Fibroblast of lung (primary cell): Measurements from ENCODE around the gene ANKS1B.

Source experiments
- EZH2 ChIP-seq: IDR thresholded peaks from 2 replicates; pipeline ENCODE4 v1.5.1; 2012; ENCODE audit warnings: low read length, control low read depth, mild to moderate bottlenecking; ENCODE audit errors: missing control alignments
- TF ChIP-seq, protein P1 (sequence below), 2 donors: IDR thresholded peaks in 1 of 2; conservative IDR thresholded peaks in 1 of 2; 1 replicate in 1 of 2; 2 replicates in 1 of 2; pipeline ENCODE4 v1.5.1; 2011 to 2012; ENCODE audit warnings: low read length in 2 of 2, control low read depth in 1 of 2, inconsistent platforms in 1 of 2, low read depth in 1 of 2, mild to moderate bottlenecking in 1 of 2

DNA sequence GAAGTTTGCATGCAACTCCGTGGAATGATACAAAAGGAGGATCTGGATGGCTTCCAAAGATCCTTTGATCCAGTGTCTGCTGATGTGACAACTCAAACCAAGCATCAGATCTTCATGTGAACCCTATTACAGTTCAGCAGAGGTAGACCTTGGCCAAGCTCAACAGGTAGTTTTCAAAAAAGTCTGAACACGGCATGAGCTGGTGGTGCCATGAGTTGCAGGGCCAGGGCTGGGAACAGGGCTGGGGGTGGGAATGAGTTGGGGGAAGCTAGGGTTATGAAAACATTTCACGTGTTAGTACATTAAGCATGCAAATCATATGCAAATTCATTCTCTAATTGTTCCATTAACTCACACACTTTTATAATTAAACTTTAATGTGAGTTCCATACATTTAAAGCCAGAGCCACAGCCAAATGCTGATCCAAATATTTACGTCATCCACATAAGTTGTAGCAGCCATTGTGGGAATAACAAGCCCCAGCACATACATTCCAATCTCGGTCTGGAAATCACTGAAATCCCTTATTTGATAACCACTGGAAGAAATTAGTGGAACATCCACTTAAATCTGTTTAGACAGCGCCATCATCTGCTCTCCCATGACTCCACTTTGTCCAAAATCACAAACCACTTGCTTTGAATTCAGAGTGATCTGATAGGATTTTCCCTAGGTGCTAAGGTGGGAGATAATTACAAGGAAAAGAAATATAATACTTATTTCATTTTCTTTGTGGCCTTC, 1181.1 kb downstream of the ANKS1B start:
- TF ChIP-seq, protein P1, sequence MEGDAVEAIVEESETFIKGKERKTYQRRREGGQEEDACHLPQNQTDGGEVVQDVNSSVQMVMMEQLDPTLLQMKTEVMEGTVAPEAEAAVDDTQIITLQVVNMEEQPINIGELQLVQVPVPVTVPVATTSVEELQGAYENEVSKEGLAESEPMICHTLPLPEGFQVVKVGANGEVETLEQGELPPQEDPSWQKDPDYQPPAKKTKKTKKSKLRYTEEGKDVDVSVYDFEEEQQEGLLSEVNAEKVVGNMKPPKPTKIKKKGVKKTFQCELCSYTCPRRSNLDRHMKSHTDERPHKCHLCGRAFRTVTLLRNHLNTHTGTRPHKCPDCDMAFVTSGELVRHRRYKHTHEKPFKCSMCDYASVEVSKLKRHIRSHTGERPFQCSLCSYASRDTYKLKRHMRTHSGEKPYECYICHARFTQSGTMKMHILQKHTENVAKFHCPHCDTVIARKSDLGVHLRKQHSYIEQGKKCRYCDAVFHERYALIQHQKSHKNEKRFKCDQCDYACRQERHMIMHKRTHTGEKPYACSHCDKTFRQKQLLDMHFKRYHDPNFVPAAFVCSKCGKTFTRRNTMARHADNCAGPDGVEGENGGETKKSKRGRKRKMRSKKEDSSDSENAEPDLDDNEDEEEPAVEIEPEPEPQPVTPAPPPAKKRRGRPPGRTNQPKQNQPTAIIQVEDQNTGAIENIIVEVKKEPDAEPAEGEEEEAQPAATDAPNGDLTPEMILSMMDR (conservative IDR thresholded peaks at IDR 0.05 in 1 of 2, IDR thresholded peaks at IDR 0.05 in 1 of 2; ENCODE audit: low read depth in 1 of 2, low read length in 2 of 2), result no peak
- no peak for TF ChIP-seq EZH2
